ENCODE data around the gene STK35. TPM values are rescaled to one million over a fixed set of nuclear protein-coding genes. Genes with fewer than 3 reads are reported as not detected.

Gene STK35
- total and polyA plus RNA-seq, 2 of the 13 experiments (the other 11 are each of a cell fraction or from before 2014, with no cell fraction given) = 27.4 to 29.8 TPM

GRCh38 chr20:2156666-2157624 is 55.3 kb downstream of the STK35 start (continued):
- no peak for TF ChIP-seq ZNF672 (CRISPR knock-in tag; IDR thresholded peaks at IDR 0.05)
- TF ChIP-seq TAF1 (CRISPR knock-in tag; IDR thresholded peaks at IDR 0.05) = no peak
- TF ChIP-seq ZBTB39 (CRISPR knock-in tag; IDR thresholded peaks at IDR 0.05) = no peak
- TF ChIP-seq ZNF879 (CRISPR knock-in tag; IDR thresholded peaks at IDR 0.05) = no peak
- TF ChIP-seq FOXA3 (CRISPR knock-in tag; IDR thresholded peaks at IDR 0.05) = peak; percentile 50; the same call in 1 of the 2 replicates
- TF ChIP-seq THRA (CRISPR knock-in tag; IDR thresholded peaks at IDR 0.05; ENCODE audit: borderline replicate concordance) = 0 out of 2 replicates have a peak, but pooled peaks have one; percentile 11
- 0 out of 2 replicates have a peak, but pooled peaks have one; percentile 23 for TF ChIP-seq MEF2D (CRISPR knock-in tag; IDR thresholded peaks at IDR 0.05)
- TF ChIP-seq ZNF776 (CRISPR knock-in tag; IDR thresholded peaks at IDR 0.05) = no peak
- no peak for TF ChIP-seq REPIN1 (CRISPR knock-in tag; IDR thresholded peaks at IDR 0.05; ENCODE audit: borderline replicate concordance, low read depth)
- TF ChIP-seq ASH2L (IDR thresholded peaks at IDR 0.05; ENCODE audit: insufficient read length, low read depth, low read length) = no peak
- no peak for TF ChIP-seq HMG20A (CRISPR knock-in tag; IDR thresholded peaks at IDR 0.05; ENCODE audit: borderline replicate concordance)
- peak; percentile 36; the same call in 1 of the 2 replicates for TF ChIP-seq DPF2 (CRISPR knock-in tag; IDR thresholded peaks at IDR 0.05; ENCODE audit: borderline replicate concordance, low read depth)
- TF ChIP-seq HMGXB3 (CRISPR knock-in tag; IDR thresholded peaks at IDR 0.05; ENCODE audit: borderline replicate concordance) = 0 out of 2 replicates have a peak, but pooled peaks have one; percentile 45
- no peak for TF ChIP-seq ZNF367 (CRISPR knock-in tag; IDR thresholded peaks at IDR 0.05; ENCODE audit: borderline replicate concordance)
- TF ChIP-seq ATF2 (CRISPR knock-in tag; IDR thresholded peaks at IDR 0.05) = 0 out of 2 replicates have a peak, but pooled peaks have one; percentile 17
- TF ChIP-seq ZNF788 (CRISPR knock-in tag; IDR thresholded peaks at IDR 0.05; ENCODE audit: borderline replicate concordance) = peak; percentile 56; the same call in 1 of the 2 replicates
- TF ChIP-seq HNF4A (CRISPR knock-in tag; IDR thresholded peaks at IDR 0.05) = peak; percentile 52
- no peak for TF ChIP-seq ZIK1 (CRISPR knock-in tag; IDR thresholded peaks at IDR 0.05; ENCODE audit: borderline replicate concordance, low read depth)
- no peak for TF ChIP-seq TGIF2 (CRISPR knock-in tag; IDR thresholded peaks at IDR 0.05)

All from HepG2 (cell line).